HG03520 (cell line): ENCODE data around the gene KDM3A.
"Not testable (repeated sequence)": the region's sequence is repeated elsewhere in the genome, so short reads cannot be mapped to it uniquely, and the experiment has no call there.

Experiments used
- ATAC-seq: cut with Tn5 transposase; IDR thresholded peaks from one replicate; pipeline ENCODE4 v1.9.1; 2021; ENCODE audit warnings: mild to moderate bottlenecking, moderate library complexity; ENCODE audit not compliant: unreplicated experiment

KDM3A gene

DNA sequence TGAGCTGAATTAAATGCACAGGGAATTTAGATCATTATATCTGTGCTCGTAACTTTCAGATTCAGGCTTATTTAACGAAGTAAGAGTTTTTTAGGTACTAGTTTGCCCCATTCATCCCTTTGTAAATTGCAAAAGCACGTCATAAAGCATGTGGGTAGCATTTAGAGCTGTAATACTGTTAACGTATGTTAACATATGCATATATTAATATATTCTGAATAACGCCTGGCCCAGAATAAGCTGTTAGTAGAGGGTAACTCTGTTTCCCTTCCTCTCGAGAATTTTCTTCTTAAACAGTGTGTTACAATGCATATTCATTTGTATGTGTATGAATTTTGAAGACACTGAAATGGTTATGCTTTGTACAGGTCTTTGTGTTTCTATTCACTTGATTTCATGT lies 30.5 kb downstream of the KDM3A start:
- ATAC-seq, result no peak

DNA sequence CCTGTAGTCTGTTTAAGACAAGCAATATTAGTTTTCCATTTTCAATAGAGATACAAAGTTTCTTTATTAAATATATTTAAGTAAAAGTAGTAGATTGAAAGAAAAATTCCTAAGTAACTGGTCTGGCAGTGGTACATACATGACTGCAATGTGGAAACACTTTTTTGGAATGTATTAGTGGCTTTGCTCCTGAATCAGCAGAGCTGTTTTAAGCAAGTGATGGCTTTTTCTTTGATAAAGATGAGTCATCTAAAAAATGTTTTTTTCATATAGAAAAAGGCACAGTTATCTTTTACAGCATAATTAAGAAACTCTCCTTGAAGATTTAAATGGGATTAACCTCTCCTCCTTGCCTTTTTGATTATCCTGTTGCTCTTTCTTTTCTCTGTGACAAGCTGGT lies 34.9 kb downstream of the KDM3A start:
- no peak for ATAC-seq

DNA sequence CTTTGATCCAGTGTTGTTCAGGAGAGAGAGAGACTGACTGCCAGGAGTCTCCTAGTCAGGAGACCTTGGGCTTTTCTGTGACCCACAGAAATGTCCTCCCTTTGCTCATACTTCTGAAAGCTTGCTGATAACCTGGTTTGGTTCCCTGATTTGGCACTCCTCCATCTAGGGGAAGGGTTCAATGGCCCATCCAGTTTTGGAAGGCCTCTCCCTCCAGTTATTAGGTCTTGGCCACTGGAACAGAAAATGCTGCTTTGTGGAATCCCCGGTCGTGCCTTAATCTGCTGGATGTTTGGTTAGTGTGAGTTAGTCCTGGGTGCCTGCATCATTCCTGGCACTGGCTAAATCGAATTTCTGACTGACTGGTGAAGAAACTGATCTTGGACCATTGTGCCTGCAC lies 35.7 kb downstream of the KDM3A start:
- no peak for ATAC-seq

GRCh38 chr2:86477349-86477748 lies 36.2 kb downstream of the KDM3A start:
- ATAC-seq, result no peak

DNA sequence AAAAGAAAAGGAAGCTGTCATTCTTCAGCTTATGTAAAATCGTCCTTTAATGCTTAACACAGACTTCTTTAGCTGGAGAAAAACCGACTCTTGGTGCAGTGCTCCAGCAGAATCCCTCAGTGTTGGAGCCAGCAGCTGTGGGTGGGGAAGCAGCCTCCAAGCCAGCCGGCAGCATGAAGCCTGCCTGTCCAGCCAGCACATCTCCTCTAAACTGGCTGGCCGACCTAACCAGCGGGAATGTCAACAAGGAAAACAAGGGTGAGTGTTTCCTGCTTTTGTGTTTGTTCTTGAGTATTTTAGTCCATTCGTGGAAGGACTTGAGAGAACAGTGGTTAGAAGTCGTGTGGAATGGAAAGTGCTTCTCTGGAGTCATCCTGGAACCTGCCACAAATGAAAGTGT lies 38.9 kb downstream of the KDM3A start:
- no peak for ATAC-seq

DNA sequence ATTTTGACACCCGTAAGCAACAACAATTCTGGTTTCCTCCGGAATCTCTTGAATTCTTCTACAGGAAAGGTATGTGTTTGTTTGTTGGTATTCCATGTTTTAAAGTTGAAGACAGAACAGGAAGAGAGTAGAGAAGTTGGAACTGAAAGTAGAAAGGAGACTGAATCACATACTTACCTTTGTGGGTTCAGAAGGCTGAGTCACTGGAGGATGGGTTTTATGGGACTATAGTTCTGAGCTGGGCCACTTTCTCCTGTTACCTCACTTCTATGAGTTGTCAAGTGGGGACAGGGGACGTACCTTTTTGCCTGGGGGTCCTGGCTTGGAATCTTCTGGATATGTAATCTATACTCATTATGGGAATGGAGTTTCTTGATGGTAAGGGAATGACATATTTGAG lies 40.9 kb downstream of the KDM3A start:
- ATAC-seq, result no peak

- ATAC-seq, result no peak
Measured at GRCh38 chr2:86484385-86484784, 43.2 kb downstream of the KDM3A start.

- ATAC-seq, result no peak
Measured at GRCh38 chr2:86485103-86485502, 43.9 kb downstream of the KDM3A start.

GRCh38 chr2:86485802-86486201 lies 44.6 kb downstream of the KDM3A start:
- ATAC-seq, result no peak

- no peak for ATAC-seq
Measured at GRCh38 chr2:86487062-86487461, 45.9 kb downstream of the KDM3A start.

GRCh38 chr2:86488561-86489250 lies 47.5 kb downstream of the KDM3A start:
- ATAC-seq, result no peak

GRCh38 chr2:86489542-86489941 lies 48.4 kb downstream of the KDM3A start:
- no peak for ATAC-seq

DNA sequence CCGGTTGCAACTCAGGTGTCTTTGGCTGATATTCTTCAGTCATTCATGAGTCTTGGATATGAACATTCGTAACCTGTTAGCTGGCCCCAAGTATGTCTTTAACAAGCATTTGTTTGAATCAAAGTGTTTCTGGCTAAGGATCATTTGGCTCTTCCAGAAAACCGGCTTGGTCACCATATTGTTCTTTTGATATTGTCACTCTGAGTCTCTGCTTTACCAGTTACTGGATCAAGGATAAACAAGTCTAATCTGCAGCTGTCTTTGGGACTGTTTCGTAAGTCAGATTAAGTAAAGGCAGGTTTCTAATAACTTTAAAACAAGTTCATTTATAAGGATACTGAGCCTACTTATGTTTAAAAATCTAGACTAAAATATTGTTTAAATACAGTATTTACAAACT lies 49.1 kb downstream of the KDM3A start:
- no peak for ATAC-seq

- ATAC-seq, result no peak
Measured at GRCh38 chr2:86491088-86491487, 49.9 kb downstream of the KDM3A start.

DNA sequence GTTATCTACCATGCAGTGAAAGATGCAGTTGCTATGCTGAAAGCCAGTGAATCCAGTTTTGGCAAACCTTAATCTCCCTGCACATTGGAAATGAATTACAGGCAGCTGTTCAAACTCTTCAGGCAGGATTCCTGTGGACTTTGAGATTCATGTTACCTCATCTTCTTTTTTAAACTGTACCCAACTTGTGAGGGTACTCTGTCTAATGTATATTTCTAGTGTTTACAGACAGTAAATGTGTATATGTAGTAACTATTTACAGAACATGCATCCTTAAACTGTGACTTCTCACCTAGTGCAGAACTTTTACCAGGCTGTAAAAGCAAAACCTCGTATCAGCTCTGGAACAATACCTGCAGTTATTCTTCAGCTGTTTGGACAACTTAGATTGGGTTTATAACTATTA lies 50.9 kb downstream of the KDM3A start:
- no peak for ATAC-seq

DNA sequence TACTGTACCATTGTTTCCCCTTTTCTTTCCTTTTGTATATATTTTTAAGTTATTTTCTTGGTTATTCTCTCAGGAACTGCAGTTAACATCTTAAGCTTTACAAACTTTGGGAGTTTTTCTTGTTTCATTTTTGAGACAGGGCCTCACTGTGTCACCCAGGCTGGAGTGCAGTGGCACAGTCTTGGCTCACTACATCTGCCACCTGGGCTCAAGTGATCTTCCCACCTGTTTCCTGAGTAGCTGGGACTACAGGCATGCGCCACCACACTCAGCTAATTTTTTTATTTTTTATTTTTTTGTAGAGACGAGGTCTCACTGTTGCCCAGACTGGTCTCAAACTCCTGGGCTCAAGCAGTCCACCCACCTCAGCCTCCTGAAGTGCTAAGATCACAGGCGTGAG lies 55.2 kb downstream of the KDM3A start:
- not testable (repeated sequence) for ATAC-seq

- no peak for ATAC-seq
Measured at GRCh38 chr2:86498468-86499260, 57.5 kb downstream of the KDM3A start.

DNA sequence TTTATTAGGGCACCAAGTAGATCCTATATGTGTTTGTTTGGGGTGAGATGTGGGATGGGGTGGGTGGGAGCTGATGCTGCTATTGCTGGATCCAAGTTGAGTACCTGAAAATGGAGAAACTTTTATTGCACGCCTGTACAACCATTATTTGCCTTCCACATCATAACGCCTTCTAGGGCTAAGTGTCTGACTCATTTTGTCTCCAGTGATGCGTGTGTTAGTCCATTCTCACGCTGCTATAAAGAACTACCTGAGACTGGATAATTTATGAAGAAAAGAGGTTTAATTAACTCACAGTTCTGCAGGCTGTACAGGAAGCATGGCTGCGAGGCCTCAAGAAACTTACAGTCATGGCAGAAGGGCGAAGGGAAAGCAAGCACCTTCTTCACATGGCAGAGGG lies 58.2 kb downstream of the KDM3A start:
- ATAC-seq, result no peak

DNA sequence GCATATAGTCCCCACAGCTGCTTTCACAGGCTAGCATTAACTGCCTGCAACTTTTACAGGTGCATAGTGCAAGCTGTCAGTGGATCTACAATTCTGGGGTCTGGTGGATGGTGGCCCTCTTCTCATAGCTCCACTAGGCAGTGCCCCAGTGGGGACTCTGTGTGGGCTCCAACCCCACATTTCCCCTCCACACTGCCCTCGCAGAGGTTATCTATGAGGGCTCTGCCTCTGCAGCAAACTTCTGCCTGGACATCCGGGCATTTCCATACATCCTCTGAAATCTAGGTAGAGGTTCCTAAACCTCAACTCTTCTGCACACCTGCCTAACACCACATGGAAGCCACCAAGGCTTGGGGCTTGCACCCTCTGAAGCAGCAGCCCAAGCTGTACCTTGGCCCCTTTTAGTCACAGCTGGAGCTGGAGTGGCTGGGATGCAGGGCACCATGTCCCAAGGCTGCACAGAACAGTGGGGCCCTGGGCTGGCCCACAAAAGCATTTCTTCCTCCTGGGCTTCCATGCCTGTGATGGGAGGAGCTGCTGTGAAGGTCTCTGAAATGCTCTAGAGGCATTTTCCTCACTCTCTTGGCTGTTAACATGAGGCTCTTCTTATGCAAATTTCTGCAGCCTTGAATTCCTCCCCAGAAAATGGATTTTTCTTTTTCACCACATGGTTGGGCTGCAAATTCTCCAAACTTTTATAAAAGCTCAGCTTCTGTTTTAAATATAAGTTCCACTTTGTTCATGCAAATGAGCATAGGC lies 59.3 kb downstream of the KDM3A start:
- no peak for ATAC-seq

DNA sequence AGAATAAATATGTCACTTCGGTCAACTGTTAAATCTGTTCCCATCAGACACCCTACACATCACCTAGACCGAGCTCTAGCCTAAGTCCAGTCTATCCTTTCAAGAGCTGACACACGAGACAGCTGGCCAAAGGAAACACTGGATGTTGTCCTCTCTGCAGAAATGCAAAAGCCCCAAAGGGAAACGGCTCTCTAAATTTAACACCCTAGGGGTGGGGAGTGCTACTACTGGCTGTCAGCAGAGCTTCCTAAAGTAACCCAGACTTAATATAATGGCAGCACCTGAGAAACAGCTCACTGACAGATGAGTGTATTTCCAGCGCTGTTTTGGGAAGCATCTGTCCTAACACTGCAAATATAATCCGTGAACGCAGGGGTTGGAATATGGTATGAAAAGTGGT lies 66.4 kb downstream of the KDM3A start:
- ATAC-seq, result no peak

DNA sequence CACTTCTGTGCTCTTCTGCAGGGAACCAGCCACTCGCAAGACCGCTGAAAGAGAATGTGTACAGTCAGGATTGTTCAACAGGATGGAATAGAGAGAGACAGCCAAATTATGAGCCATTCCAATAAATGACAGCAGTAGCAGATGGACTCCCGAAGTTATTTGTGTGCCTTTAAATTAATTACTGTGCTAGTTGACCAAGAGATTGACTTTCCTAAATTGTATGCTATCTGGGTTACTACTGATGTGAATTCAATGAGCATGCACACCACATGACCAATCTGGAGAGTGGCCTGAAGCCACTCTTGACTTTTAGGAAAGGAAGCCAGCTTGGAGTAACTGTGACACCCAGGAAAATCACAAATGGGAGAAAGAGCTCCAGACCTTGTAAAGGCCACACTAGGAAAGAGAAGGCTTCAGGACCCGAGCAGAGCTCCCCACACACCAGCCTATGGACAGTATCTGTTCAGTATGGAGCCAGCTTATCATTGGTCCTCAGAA lies 69.3 kb downstream of the KDM3A start:
- no peak for ATAC-seq

- ATAC-seq, result no peak
Measured at GRCh38 chr2:86512034-86512433, 70.9 kb downstream of the KDM3A start.
